CD4-positive, alpha-beta T cell (primary cell): ENCODE results near the gene TRIM33. TPM values are rescaled to one million over a fixed set of nuclear protein-coding genes. Genes with fewer than 3 reads are reported as not detected.
"Not testable (repeated sequence)": the region's sequence is repeated elsewhere in the genome, so short reads cannot be mapped to it uniquely, and the experiment has no call there.

Source experiments
- ATAC-seq: fragments of 200-7000 bp; cut with Tn5 transposase; one replicate; pipeline ENCODE4 v1.10.0; 2022; ENCODE audit warnings: mild to moderate bottlenecking; ENCODE audit not compliant: poor library complexity
- CTCF ChIA-PET: fragments of 350-600 bp; sonication (Branson Sonifier 250); formaldehyde crosslinking; loops from one replicate; lab custom pipeline; 2021; ENCODE audit warnings: antibody characterized with exemption, inconsistent platforms; lab: Charles Lee
- POLR2A ChIA-PET: fragments of 350-600 bp; sonication (Branson Sonifier 250); formaldehyde crosslinking; loops from one replicate; lab custom pipeline; 2021; ENCODE audit warnings: antibody characterized with exemption, inconsistent platforms; lab: Charles Lee
- DNase-seq, 14 experiments: peaks; one replicate each; pipeline ENCODE4 v3.0.0-alpha.2; 2013 to 2020; ENCODE audit warnings: mixed read lengths in 2 of 14
- H3K27ac ChIP-seq, 2 donors: one replicate each; pipeline versions ENCODE4 v1.5.1 to v1.7.0; 2013; ENCODE audit warnings: low read length in 2 of 2, low read depth in 1 of 2, mild to moderate bottlenecking in 1 of 2
- H3K27me3 ChIP-seq, 2 experiments: 1 replicate in 1 of 2; 2 replicates in 1 of 2; pipeline versions ENCODE4 v1.6.1 to v1.7.0; 2013; ENCODE audit warnings: low read length in 2 of 2, control low read depth in 1 of 2, mild to moderate bottlenecking in 1 of 2, moderate library complexity in 1 of 2; ENCODE audit not compliant: insufficient read depth in 2 of 2, control insufficient read depth in 1 of 2
- H3K36me3 ChIP-seq: one replicate; pipeline ENCODE4 v1.6.1; 2013; ENCODE audit warnings: low read length, control low read depth; ENCODE audit not compliant: insufficient read depth
- H3K4me1 ChIP-seq: one replicate; pipeline ENCODE4 v1.6.1; 2013; ENCODE audit warnings: low read length, control low read depth; ENCODE audit not compliant: insufficient read depth
- H3K4me3 ChIP-seq: one replicate; pipeline ENCODE4 v1.5.1; 2013; ENCODE audit warnings: mild to moderate bottlenecking, low read length, moderate library complexity
- H3K9me3 ChIP-seq, 2 experiments: 1 replicate in 1 of 2; 2 replicates in 1 of 2; pipeline versions ENCODE4 v1.6.1 to v1.7.0; 2013; ENCODE audit warnings: low read length in 2 of 2, mild to moderate bottlenecking in 2 of 2, control low read depth in 1 of 2, moderate library complexity in 1 of 2; ENCODE audit not compliant: control insufficient read depth in 1 of 2, insufficient read depth in 1 of 2
- H3K27ac Mint-ChIP-seq: one replicate; pipeline ENCODE4 v1.8.0; 2020; ENCODE audit warnings: mixed read lengths
- H3K27me3 Mint-ChIP-seq: one replicate; pipeline ENCODE4 v1.8.0; 2021; ENCODE audit warnings: mixed read lengths
- H3K36me3 Mint-ChIP-seq: one replicate; pipeline ENCODE4 v1.8.0; 2021; ENCODE audit warnings: low read depth, mixed read lengths
- H3K4me1 Mint-ChIP-seq: one replicate; pipeline ENCODE4 v1.8.0; 2021; ENCODE audit warnings: low read depth, mixed read lengths
- H3K4me3 Mint-ChIP-seq: one replicate; pipeline ENCODE4 v1.8.0; 2020; ENCODE audit warnings: mild to moderate bottlenecking, mixed read lengths
- H3K9me3 Mint-ChIP-seq: one replicate; pipeline ENCODE4 v1.8.0; 2020; ENCODE audit warnings: mixed read lengths
- CTCF ChIP-seq: fragments of 200-600 bp; IDR thresholded peaks from one replicate; pipeline ENCODE4 v1.8.0; 2022; ENCODE audit warnings: antibody characterized with exemption, mild to moderate bottlenecking
- intact Hi-C, 2 experiments: fragments of 100-400 bp; cut with DNase I in 1 of 2; cut with micrococcal nuclease in 1 of 2; formaldehyde crosslinking; loops; one replicate each; pipeline versions ENCODE4 v1.15.1 to v1.9.0; 2023 to 2025; cut with DNase I, micrococcal nuclease
- total RNA-seq, 174 experiments: library from RNA in 2 of 174; stranded (reverse) in 2 of 174; gene quantifications; one replicate each; pipeline ENCODE4 v1.2.3 and lab custom pipeline; 2021 to 2026

Gene TRIM33
- total RNA-seq, 2 experiments from 2014 or later = 42.6 to 45.0 TPM

- peaks cover 34% of the 10 kb centered on the region for H3K36me3 Mint-ChIP-seq
- no peak overlapping the region for H3K27ac Mint-ChIP-seq
- H3K4me1 Mint-ChIP-seq = no peaks in the 10 kb centered on the region
- no peak for TF ChIP-seq CTCF
- H3K4me1 ChIP-seq = no peaks in the 10 kb centered on the region
- ChIA-PET POLR2A (interaction anchor here (0.6 kb wide), 1 partner anchor 178 kb away, joined by 3 read pairs; no protein-coding TSS in a partner anchor), CTCF (interaction anchor here (1.3 kb wide), 1 partner anchor 11 kb away, joined by 3 read pairs; no protein-coding TSS in a partner anchor)
- DNase-seq (no peak), ATAC-seq (no peak)
- H3K27ac ChIP-seq = no peak overlapping the region
- H3K9me3 Mint-ChIP-seq = no peaks in the 10 kb centered on the region
- peaks cover 23% of the 10 kb centered on the region for H3K36me3 ChIP-seq
- no peaks in the 10 kb centered on the region for H3K9me3 ChIP-seq
- intact Hi-C loops = loop anchor here in 1 of 2 experiments (10.0 kb wide), 1 partner anchor 54 kb away; no protein-coding TSS in a partner anchor
- H3K27me3 ChIP-seq = no peaks in the 10 kb centered on the region
- H3K27me3 Mint-ChIP-seq = no peaks in the 10 kb centered on the region
- no peak overlapping the region for H3K4me3 Mint-ChIP-seq
- no peak overlapping the region for H3K4me3 ChIP-seq
Measured at GRCh38 chr1:114448370-114449036, 62.5 kb downstream of the TRIM33 start.

GRCh38 chr1:114446198-114446597 is 64.8 kb downstream of the TRIM33 start:
- intact Hi-C loops = loop anchor here in 1 of 2 experiments (10.0 kb wide), 1 partner anchor 51 kb away; no protein-coding TSS in a partner anchor

GRCh38 chr1:114443226-114443625 is 67.8 kb downstream of the TRIM33 start:
- Mint-ChIP-seq H3K4me1 (peaks cover 24% of the 10 kb centered on the region), H3K36me3 (peaks cover 62% of the 10 kb centered on the region)
- H3K27ac Mint-ChIP-seq, H3K27me3 ChIP-seq, H3K9me3 Mint-ChIP-seq, DNase-seq, H3K27ac ChIP-seq, H3K4me3 Mint-ChIP-seq, H3K4me3 ChIP-seq, H3K9me3 ChIP-seq, H3K27me3 Mint-ChIP-seq, ATAC-seq, H3K4me1 ChIP-seq: not testable (repeated sequence)
- intact Hi-C loops = loop anchor here in 1 of 2 experiments (10.0 kb wide), 1 partner anchor 48 kb away; no protein-coding TSS in a partner anchor
- ChIA-PET CTCF (interaction anchor here (0.7 to 1.6 kb wide), 2 partner anchors 15 to 124 kb away, joined by 3 read pairs; no protein-coding TSS in a partner anchor), POLR2A (interaction anchor here (1.7 kb wide), 1 partner anchor 68 kb away, joined by 5 read pairs; the partner anchor contains the start of gene TRIM33)
- H3K36me3 ChIP-seq = peaks cover 36% of the 10 kb centered on the region

More at GRCh38 chr1:114446198-114446597, 64.8 kb downstream of the TRIM33 start:
- Mint-ChIP-seq H3K36me3 (peaks cover 33% of the 10 kb centered on the region), H3K27ac (no peak overlapping the region), H3K9me3 (no peaks in the 10 kb centered on the region), H3K4me1 (peaks cover 3% of the 10 kb centered on the region), H3K4me3 (no peak overlapping the region), H3K27me3 (no peaks in the 10 kb centered on the region)
- Histone ChIP-seq H3K4me3 (no peak overlapping the region), H3K4me1 (no peaks in the 10 kb centered on the region), H3K36me3 (peaks cover 34% of the 10 kb centered on the region), H3K27me3 (no peaks in the 10 kb centered on the region), H3K27ac (no peak overlapping the region), H3K9me3 (no peaks in the 10 kb centered on the region)
- DNase-seq (peak in 1 of 14 experiments; percentile 0), ATAC-seq (no peak)
- CTCF ChIA-PET = interaction anchor here (0.8 kb wide), 1 partner anchor 22 kb away, joined by 3 read pairs; no protein-coding TSS in a partner anchor
- TF ChIP-seq CTCF = no peak
- POLR2A ChIA-PET = interaction anchor here (1.0 to 1.1 kb wide), 2 partner anchors 9 to 21 kb away, joined by 3 read pairs; no protein-coding TSS in a partner anchor
